ENCODE measurements around the gene RASGRF1.

GRCh38 chr15:79075256-79075655 is 15.3 kb downstream of the RASGRF1 start:
- TF ChIP-seq, protein P1, sequence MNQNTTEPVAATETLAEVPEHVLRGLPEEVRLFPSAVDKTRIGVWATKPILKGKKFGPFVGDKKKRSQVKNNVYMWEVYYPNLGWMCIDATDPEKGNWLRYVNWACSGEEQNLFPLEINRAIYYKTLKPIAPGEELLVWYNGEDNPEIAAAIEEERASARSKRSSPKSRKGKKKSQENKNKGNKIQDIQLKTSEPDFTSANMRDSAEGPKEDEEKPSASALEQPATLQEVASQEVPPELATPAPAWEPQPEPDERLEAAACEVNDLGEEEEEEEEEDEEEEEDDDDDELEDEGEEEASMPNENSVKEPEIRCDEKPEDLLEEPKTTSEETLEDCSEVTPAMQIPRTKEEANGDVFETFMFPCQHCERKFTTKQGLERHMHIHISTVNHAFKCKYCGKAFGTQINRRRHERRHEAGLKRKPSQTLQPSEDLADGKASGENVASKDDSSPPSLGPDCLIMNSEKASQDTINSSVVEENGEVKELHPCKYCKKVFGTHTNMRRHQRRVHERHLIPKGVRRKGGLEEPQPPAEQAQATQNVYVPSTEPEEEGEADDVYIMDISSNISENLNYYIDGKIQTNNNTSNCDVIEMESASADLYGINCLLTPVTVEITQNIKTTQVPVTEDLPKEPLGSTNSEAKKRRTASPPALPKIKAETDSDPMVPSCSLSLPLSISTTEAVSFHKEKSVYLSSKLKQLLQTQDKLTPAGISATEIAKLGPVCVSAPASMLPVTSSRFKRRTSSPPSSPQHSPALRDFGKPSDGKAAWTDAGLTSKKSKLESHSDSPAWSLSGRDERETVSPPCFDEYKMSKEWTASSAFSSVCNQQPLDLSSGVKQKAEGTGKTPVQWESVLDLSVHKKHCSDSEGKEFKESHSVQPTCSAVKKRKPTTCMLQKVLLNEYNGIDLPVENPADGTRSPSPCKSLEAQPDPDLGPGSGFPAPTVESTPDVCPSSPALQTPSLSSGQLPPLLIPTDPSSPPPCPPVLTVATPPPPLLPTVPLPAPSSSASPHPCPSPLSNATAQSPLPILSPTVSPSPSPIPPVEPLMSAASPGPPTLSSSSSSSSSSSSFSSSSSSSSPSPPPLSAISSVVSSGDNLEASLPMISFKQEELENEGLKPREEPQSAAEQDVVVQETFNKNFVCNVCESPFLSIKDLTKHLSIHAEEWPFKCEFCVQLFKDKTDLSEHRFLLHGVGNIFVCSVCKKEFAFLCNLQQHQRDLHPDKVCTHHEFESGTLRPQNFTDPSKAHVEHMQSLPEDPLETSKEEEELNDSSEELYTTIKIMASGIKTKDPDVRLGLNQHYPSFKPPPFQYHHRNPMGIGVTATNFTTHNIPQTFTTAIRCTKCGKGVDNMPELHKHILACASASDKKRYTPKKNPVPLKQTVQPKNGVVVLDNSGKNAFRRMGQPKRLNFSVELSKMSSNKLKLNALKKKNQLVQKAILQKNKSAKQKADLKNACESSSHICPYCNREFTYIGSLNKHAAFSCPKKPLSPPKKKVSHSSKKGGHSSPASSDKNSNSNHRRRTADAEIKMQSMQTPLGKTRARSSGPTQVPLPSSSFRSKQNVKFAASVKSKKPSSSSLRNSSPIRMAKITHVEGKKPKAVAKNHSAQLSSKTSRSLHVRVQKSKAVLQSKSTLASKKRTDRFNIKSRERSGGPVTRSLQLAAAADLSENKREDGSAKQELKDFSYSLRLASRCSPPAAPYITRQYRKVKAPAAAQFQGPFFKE (tag by site-specific recombination; IDR thresholded peaks at IDR 0.05; ENCODE audit: borderline replicate concordance) = no peak
- TF ChIP-seq ZNF548 (tag by site-specific recombination; IDR thresholded peaks at IDR 0.05) (no peak), ZNF629 (tag by site-specific recombination; IDR thresholded peaks at IDR 0.05) (no peak), ZNF423 (tag by site-specific recombination; IDR thresholded peaks at IDR 0.05) (no peak), CTCF (tag by site-specific recombination; IDR thresholded peaks at IDR 0.05) (no peak), ZBTB10 (tag by site-specific recombination; IDR thresholded peaks at IDR 0.05) (no peak), PBX3 (CRISPR knock-in tag; IDR thresholded peaks at IDR 0.05) (no peak)

Data from HEK293 (cell line).